ENCODE results near the gene ZCCHC9.
"Not testable (repeated sequence)": the region's sequence is repeated elsewhere in the genome, so short reads cannot be mapped to it uniquely, and the experiment has no call there.

Gene ZCCHC9

GRCh38 chr5:81308836-81309235 lies 7.4 kb downstream of the ZCCHC9 start:
- no peak for DNase-seq

GRCh38 chr5:81310402-81311063 lies 9.1 kb downstream of the ZCCHC9 start:
- no peak for DNase-seq

GRCh38 chr5:81313278-81313677 lies 11.9 kb downstream of the ZCCHC9 start:
- no peak for DNase-seq

- no peak for DNase-seq
Measured at GRCh38 chr5:81313686-81314085, 12.3 kb downstream of the ZCCHC9 start.

- DNase-seq: no peak
Measured at GRCh38 chr5:81314581-81314980, 13.2 kb downstream of the ZCCHC9 start.

- no peak for DNase-seq
Measured at GRCh38 chr5:81315336-81315735, 13.9 kb downstream of the ZCCHC9 start.

GRCh38 chr5:81315830-81316229 lies 14.4 kb downstream of the ZCCHC9 start:
- DNase-seq: no peak

GRCh38 chr5:81316571-81316970 lies 15.2 kb downstream of the ZCCHC9 start:
- DNase-seq: no peak

GRCh38 chr5:81317536-81317935 lies 16.1 kb downstream of the ZCCHC9 start:
- DNase-seq: no peak

- DNase-seq: no peak
Measured at GRCh38 chr5:81326554-81326953, 25.2 kb downstream of the ZCCHC9 start.

GRCh38 chr5:81334304-81335061 lies 33.1 kb downstream of the ZCCHC9 start:
- DNase-seq: no peak

- no peak for DNase-seq
Measured at GRCh38 chr5:81335946-81336345, 34.6 kb downstream of the ZCCHC9 start.

- DNase-seq: no peak
Measured at GRCh38 chr5:81336556-81336955, 35.2 kb downstream of the ZCCHC9 start.

GRCh38 chr5:81337803-81338202 lies 36.4 kb downstream of the ZCCHC9 start:
- DNase-seq: no peak

GRCh38 chr5:81338213-81338612 lies 36.8 kb downstream of the ZCCHC9 start:
- DNase-seq: not testable (repeated sequence)

GRCh38 chr5:81344736-81345135 lies 43.3 kb downstream of the ZCCHC9 start:
- no peak for DNase-seq

GRCh38 chr5:81345411-81346003 lies 44.1 kb downstream of the ZCCHC9 start:
- DNase-seq: no peak

- no peak for DNase-seq
Measured at GRCh38 chr5:81349161-81349560, 47.8 kb downstream of the ZCCHC9 start.

- DNase-seq: no peak
Measured at GRCh38 chr5:81350507-81350906, 49.1 kb downstream of the ZCCHC9 start.

- DNase-seq: no peak
Measured at GRCh38 chr5:81353189-81353588, 51.8 kb downstream of the ZCCHC9 start.

- DNase-seq: no peak
Measured at GRCh38 chr5:81354093-81354492, 52.7 kb downstream of the ZCCHC9 start.

GRCh38 chr5:81355291-81356251 lies 54.2 kb downstream of the ZCCHC9 start:
- no peak for DNase-seq

GRCh38 chr5:81359108-81359507 lies 57.7 kb downstream of the ZCCHC9 start:
- no peak for DNase-seq

Measured in NCI-H446 (cell line).